GM19238 (cell line): ENCODE results near the gene FEM1B.
A peak's percentile ranks its signal among the peaks of the same experiment; 100 is the strongest.

ENCODE experiments used
- DNase-seq: peaks from one replicate; pipeline ENCODE4 v3.0.0; 2011; ENCODE audit warnings: low spot score; ENCODE audit not compliant: insufficient read length

Gene FEM1B

GRCh38 chr15:68284616-68285258 lies 7.2 kb downstream of the FEM1B start:
- DNase-seq, result no peak

DNA sequence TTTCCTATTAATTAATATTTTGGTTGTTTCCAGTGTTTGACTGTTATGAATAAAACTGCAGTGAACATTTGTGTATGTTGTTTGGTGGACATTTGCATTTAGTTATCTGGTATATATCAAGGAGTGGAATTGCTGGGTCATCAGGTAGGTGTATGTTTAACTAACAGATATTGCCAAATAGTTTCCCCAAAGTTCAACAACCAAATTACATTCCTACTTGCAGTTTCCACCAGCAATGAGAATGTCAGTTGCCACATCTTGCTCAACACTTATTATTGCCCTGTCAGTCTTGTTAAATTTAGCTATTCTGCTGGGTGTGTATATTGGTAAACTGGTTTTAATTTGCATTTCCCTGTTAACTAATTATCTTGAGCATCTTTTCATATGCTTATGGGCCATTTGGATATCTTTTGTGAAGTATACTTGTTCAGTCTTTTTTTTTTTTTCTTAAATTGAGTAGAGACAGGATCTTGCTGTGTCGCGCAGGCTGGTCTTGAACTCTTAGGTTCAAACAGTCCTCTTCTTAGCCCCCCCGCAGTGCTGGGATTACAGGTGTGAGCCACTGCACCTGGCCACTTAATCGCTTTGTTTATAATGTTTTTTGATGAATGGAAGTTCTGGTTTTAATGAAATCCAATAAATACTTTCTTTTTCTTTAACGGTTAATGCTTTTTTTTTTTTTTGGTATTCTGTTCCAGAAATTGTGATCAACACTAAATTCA lies 7.9 kb downstream of the FEM1B start:
- no peak for DNase-seq

DNA sequence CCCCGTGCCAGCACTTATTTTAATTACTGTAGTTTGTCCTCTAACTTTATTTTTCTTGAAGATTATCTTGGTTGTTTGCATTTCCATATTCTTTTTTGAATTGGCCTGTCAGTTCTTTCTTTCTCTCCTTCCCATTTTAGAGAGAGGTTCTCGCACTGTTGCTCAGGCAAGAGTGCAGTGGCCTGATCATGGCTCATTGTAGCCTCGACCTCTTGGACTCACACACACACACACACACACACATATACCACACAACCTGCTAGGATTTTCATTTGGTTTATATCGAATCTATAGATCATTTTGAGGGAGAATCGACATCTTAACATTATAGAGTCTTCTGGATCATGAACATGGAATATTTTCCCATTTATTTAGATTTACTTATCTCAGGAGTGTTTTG lies 8.7 kb downstream of the FEM1B start:
- no peak for DNase-seq

DNA sequence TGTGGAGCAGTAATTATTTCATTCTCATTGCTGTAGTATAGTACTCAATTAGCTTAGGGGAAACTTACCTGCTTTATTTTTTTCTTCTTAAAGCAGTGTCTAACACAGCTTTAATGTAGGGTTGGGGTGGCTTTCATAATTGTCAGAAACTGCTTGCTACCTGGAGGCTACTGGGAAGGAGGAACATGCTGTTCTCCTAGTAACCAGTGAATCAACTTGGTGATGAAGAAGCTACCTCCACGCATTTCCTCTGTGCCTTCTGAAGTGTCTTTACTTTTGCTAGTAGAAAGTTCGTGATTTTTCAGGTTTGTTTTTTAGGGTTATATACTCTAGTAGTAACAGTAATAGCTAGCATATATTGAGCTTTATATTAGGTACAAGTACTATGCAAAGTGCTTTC lies 11.5 kb downstream of the FEM1B start:
- no peak for DNase-seq

GRCh38 chr15:68289621-68290352 lies 12.2 kb downstream of the FEM1B start:
- no peak for DNase-seq

- DNase-seq, result no peak
These were observed 13.2 kb downstream of the FEM1B start for GRCh38 chr15:68290715-68291114.

DNA sequence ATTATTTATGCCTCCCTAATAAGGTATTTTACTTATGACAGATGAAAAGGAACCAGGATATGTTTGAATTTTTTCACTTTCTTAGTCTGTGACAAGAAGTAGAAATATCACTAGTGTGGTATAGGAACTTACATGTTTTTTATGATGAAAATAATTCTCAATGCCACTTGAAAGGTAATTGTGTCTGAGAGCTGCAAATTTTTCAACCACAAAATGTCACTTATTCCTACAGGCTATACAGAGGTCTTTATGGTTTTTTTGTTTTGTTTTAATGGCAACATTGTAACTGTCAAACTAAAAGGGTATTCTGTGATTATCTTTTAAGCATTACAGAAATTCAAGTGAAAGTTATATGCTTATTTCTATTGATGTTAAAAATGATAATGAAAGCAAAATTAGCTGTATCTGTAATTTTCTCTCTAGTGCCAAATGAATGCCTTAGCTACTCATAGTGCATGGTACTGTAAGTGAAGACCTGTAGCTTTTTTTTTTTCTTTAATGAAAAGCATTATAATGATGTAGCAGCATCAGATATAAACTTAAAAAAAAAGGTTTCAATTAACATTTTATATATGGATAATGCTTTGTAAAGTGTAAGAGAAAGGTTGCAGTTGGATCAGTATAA lies 14.7 kb downstream of the FEM1B start:
- no peak for DNase-seq

GRCh38 chr15:68292967-68293366 lies 15.4 kb downstream of the FEM1B start:
- no peak for DNase-seq

DNA sequence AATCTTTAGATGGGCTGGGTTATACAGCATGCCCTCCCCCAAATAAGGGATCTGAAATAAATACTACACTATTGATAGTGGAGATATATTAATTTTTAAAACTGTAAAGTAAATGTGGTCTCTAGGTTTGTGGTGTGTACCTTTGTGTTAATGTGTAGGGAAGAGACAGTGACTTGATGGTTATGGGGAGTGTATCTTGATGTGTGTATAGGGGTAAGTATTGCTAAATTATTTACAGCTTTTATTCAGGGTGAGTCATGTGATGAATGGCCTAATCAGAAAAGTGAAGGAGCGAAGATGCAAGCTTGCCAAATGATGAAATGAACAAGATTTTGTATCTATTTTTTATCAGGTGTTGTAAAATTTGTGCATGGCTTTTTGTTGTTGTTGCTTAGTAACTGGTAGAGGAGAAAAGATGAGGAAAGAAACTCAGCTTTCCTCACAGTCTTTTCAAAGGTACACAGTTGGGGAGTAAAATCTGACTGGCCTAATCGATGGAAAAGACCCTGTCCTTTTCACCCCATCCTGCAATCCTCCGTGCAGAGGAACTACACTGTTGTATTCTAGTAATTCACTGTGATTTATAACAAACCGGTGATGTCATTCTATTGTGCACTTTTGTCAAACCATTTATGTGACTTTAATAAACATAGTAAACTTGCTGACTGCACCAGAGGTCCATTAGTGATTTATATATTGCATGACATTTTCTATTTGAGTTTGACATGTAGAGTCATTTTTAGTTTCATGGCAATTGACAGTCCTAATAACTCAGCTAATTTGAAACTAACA lies 17.7 kb downstream of the FEM1B start:
- no peak for DNase-seq

- DNase-seq, result no peak
These were observed 20.8 kb downstream of the FEM1B start for GRCh38 chr15:68298336-68298735.

DNA sequence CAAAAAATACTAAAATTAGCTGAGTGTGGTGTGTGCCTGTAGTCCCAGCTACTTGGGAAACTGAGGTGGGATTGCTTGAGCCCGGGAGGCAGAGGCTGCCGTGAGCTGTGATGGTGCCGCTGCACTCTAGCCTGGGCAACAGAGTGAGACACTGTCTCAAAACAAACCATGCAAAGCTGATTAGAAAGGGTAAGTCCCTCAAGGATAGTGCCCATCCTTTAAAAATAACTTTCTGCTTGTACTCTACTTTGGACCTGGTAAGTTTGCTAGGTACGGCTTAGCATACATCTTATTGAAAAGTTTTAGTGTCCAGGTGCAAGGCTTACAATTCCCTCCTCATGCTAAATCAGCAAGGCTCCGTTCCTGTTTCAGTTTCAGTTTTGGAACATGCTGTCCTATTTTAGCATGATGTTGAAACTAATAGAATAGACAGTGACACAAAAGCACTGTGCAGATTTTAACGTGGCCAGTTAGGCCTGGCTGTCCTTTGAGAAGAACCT lies 21.4 kb downstream of the FEM1B start:
- DNase-seq, result peak; percentile 30

- no peak for DNase-seq
These were observed 21.9 kb downstream of the FEM1B start for GRCh38 chr15:68299436-68299835.

GRCh38 chr15:68300115-68300940 lies 22.8 kb downstream of the FEM1B start:
- no peak for DNase-seq

DNA sequence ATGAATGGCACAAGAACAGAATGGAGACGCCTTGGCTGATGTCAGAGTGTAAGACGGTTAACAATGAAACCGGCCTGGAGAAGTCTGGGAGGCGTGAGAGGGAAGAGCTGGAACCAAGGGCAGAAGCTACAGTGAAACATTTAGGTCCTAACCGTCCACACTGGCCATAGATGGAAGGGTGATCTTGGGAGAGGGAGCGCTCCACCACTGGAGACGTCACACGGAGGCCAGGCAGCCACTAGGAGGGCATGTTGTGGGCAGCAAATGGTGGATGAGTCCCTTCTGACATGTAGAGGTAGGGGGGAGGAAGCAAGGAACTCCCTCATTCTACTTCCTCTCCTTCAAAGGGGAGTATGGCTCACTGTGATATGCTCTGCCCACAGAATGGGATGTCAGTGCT lies 23.8 kb downstream of the FEM1B start:
- no peak for DNase-seq

GRCh38 chr15:68302729-68303128 lies 25.2 kb downstream of the FEM1B start:
- no peak for DNase-seq

- no peak for DNase-seq
These were observed 25.6 kb downstream of the FEM1B start for GRCh38 chr15:68303134-68303533.

DNA sequence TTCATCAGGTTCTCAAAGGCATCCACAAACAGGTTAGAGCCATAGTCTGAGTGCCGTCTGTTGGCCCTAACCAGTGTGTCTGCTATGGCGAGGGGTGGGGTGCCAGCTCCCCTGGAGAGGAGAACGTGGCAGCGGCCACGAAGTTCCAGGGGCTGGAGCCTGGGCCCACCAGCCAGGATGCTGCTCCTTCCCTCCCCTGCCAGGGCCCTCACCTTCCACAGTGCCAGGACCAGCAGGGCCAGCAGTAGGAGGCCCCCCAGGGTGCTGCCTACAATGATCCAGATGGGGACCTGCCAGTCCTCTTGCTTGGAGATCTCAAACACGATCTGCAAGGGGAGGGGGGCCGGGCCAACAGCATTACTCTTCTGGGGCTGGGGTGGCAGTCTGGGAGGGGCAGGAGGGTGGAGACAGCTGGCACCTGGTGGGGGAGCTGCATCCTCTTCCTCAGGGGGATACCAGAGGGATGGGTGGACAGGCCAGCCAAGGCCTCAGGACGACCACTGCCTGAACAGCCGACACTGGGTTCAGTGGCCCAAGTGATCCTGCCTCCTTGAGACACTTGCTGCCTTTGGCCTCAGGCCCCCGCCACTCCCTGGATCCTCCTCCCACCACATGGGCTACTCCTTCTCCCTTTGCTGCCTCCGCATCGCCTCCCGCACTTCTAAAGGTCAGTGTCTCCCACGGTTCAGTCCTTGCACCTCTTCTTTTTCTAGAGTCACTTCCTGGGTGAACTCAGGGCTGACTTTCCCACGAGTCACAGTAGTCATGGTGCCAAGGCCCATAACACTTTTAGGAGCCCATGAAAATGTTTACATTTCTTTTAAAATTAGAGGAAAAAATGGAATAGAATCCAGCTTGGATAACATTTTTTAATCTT lies 26.3 kb downstream of the FEM1B start:
- no peak for DNase-seq

DNA sequence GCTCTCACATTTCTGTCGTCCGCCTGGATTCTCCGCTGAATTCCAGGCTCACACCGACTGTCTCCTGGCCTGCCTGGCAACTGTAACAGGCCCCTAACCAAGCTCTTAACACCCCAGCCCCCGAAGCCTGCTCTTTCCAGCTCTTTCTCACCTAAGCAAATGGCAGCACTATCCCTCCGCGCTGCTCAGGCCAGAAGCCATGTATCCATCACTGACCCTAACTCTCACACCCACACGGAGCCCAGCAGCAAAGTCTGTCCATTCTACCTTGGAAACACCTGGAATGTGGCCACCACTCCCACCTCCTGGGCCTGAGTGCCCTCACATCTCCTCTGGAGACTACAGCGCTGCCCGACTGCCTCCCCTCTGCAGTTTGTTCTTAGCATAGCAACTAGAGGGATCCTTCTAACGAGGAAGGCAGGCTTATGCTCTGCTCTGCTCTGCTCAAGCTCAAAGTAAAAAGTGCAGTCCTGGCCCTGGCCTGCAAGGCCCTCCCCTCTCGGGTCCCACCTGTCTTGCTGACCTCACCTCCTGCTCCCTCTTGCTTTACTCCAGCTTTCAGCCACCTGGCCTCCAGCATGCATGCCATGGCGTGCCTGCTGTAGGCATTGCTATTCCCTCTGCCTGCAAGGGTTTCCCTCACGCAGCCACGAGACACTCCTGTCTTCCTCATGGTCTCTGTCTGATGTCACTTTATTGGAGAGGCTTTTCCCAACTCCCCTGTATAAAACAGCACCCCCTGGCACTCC lies 27.2 kb downstream of the FEM1B start:
- no peak for DNase-seq
